HEK293T (cell line): Measurements from ENCODE around the gene CCER1.

Experiments used
- CTCF ChIA-PET: fragments of 350-600 bp; formaldehyde crosslinking; extraction: SDS; loops from one replicate; lab custom pipeline; 2021; ENCODE audit warnings: antibody characterized with exemption, inconsistent platforms; lab: Yijun Ruan, JAX
- POLR2A ChIA-PET: fragments of 350-600 bp; formaldehyde crosslinking; extraction: SDS; loops from one replicate; lab custom pipeline; 2020; ENCODE audit warnings: antibody characterized with exemption, inconsistent platforms; lab: Yijun Ruan, JAX
- DNase-seq: peaks from one replicate; pipeline ENCODE4 v3.0.0; 2012; ENCODE audit warnings: mixed read lengths; ENCODE audit errors: extremely low spot score
- ARNT ChIP-seq: fragments of 450-650 bp; IDR thresholded peaks from 2 replicates; pipeline ENCODE4 v1.6.1; 2017; ENCODE audit warnings: mild to moderate bottlenecking
- BHLHE40 ChIP-seq: fragments of 450-650 bp; IDR thresholded peaks from 2 replicates; pipeline ENCODE4 v1.6.1; 2016; ENCODE audit warnings: mild to moderate bottlenecking, moderate library complexity, borderline replicate concordance
- CTBP1 ChIP-seq: fragments of 450-650 bp; IDR thresholded peaks from 2 replicates; pipeline ENCODE4 v1.6.1; 2016; ENCODE audit warnings: borderline replicate concordance
- ELF4 ChIP-seq: fragments of 450-650 bp; IDR thresholded peaks from 2 replicates; pipeline ENCODE4 v1.6.1; 2017; ENCODE audit warnings: antibody characterized with exemption
- FOXA1 ChIP-seq: fragments of 450-650 bp; IDR thresholded peaks from 2 replicates; pipeline ENCODE4 v1.6.1; 2016; ENCODE audit warnings: mild to moderate bottlenecking
- FOXK2 ChIP-seq: fragments of 450-650 bp; IDR thresholded peaks from 2 replicates; pipeline ENCODE4 v1.6.1; 2016; ENCODE audit warnings: mild to moderate bottlenecking
- FOXM1 ChIP-seq: fragments of 450-650 bp; IDR thresholded peaks from 2 replicates; pipeline ENCODE4 v1.6.1; 2017; ENCODE audit warnings: mild to moderate bottlenecking, borderline replicate concordance
- HDGF ChIP-seq: fragments of 450-650 bp; IDR thresholded peaks from 2 replicates; pipeline ENCODE4 v1.6.1; 2017; ENCODE audit warnings: antibody characterized with exemption, borderline replicate concordance
- L3MBTL2 ChIP-seq: fragments of 450-650 bp; conservative IDR thresholded peaks from 2 replicates; pipeline ENCODE4 v1.6.1; 2016; ENCODE audit warnings: mild to moderate bottlenecking
- LEF1 ChIP-seq: fragments of 450-650 bp; IDR thresholded peaks from 2 replicates; pipeline ENCODE4 v1.6.1; 2017; ENCODE audit warnings: mild to moderate bottlenecking, borderline replicate concordance
- NFRKB ChIP-seq: fragments of 450-650 bp; IDR thresholded peaks from 2 replicates; pipeline ENCODE4 v1.6.1; 2016; ENCODE audit warnings: mild to moderate bottlenecking, moderate library complexity
- SP1 ChIP-seq: fragments of 450-650 bp; IDR thresholded peaks from 2 replicates; pipeline ENCODE4 v1.6.1; 2017
- SUZ12 ChIP-seq: fragments of 450-650 bp; IDR thresholded peaks from 2 replicates; pipeline ENCODE4 v1.6.1; 2016; ENCODE audit warnings: mild to moderate bottlenecking
- TARDBP ChIP-seq: fragments of 450-650 bp; IDR thresholded peaks from 2 replicates; pipeline ENCODE4 v1.6.1; 2016
- ZNF384 ChIP-seq: fragments of 450-650 bp; IDR thresholded peaks from 2 replicates; pipeline ENCODE4 v1.6.1; 2016
- TF ChIP-seq, protein P1 (sequence below): fragments of 450-650 bp; IDR thresholded peaks from 2 replicates; pipeline ENCODE4 v1.6.1; 2016

The CCER1 gene

DNA sequence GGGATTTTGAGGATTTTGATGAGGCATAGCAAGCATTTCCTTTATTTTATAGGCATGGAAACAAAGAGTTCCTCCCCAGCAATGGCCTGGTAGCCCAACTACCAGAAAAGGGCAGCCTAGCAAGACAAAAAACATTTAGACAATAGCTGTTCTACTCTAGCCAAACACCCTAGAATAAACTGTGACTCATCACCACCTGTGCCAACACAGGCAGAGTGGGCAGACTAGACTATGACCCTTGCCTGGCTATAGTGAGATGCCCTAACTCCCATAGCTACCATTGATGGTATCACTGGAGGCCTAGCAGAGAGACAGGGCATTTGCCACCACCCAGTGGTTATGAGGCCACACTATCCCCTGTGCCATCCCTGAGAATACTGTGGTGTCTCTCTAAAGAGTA lies 15.5 kb upstream of the CCER1 start:
- TF ChIP-seq FOXA1 (no peak), FOXK2 (no peak), FOXM1 (no peak)
- CTCF ChIA-PET: no interaction called here
- POLR2A ChIA-PET: no interaction called here
- DNase-seq: no peak

GRCh38 chr12:90969851-90970250 lies 14.9 kb upstream of the CCER1 start:
- DNase-seq: no peak
- TF ChIP-seq HDGF (no peak), ELF4 (no peak), FOXM1 (no peak), FOXA1 (no peak), SUZ12 (no peak), FOXK2 (no peak), TARDBP (no peak), BHLHE40 (no peak), CTBP1 (no peak), ARNT (no peak), L3MBTL2 (no peak), NFRKB (no peak)
- ChIA-PET POLR2A (no interaction called here), CTCF (interaction anchor here (1.7 kb wide), 1 partner anchor 11 kb away, joined by 4 read pairs; no protein-coding TSS in a partner anchor)

- ChIA-PET CTCF (interaction anchor here (1.7 kb wide), 1 partner anchor 10 kb away, joined by 4 read pairs; no protein-coding TSS in a partner anchor), POLR2A (no interaction called here)
- TF ChIP-seq FOXA1: no peak
- no peak for TF ChIP-seq NFRKB
- TF ChIP-seq SP1: no peak
- TF ChIP-seq LEF1: no peak
- TF ChIP-seq ELF4: no peak
- TF ChIP-seq ZNF384: no peak
- TF ChIP-seq FOXM1: no peak
- TF ChIP-seq HDGF: no peak
- TF ChIP-seq, protein P1, sequence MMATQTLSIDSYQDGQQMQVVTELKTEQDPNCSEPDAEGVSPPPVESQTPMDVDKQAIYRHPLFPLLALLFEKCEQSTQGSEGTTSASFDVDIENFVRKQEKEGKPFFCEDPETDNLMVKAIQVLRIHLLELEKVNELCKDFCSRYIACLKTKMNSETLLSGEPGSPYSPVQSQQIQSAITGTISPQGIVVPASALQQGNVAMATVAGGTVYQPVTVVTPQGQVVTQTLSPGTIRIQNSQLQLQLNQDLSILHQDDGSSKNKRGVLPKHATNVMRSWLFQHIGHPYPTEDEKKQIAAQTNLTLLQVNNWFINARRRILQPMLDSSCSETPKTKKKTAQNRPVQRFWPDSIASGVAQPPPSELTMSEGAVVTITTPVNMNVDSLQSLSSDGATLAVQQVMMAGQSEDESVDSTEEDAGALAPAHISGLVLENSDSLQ: no peak
- TF ChIP-seq TARDBP: no peak
- TF ChIP-seq FOXK2: no peak
- TF ChIP-seq SUZ12: no peak
- no peak for TF ChIP-seq BHLHE40
- no peak for TF ChIP-seq CTBP1
- no peak for TF ChIP-seq L3MBTL2
- TF ChIP-seq ARNT: no peak
- no peak for DNase-seq
Measured at GRCh38 chr12:90969346-90969745, 14.4 kb upstream of the CCER1 start.

- TF ChIP-seq TARDBP (no peak), SUZ12 (no peak), FOXM1 (no peak), ARNT (no peak), CTBP1 (no peak), SP1 (no peak), FOXA1 (no peak), ZNF384 (no peak), HDGF (no peak), FOXK2 (no peak), ELF4 (no peak), NFRKB (no peak), BHLHE40 (no peak), LEF1 (no peak), L3MBTL2 (no peak)
- TF ChIP-seq, protein P1: no peak
- DNase-seq: no peak
- CTCF ChIA-PET: no interaction called here
- POLR2A ChIA-PET: no interaction called here
Measured at GRCh38 chr12:90965204-90965603, 10.2 kb upstream of the CCER1 start.

- DNase-seq: no peak
- POLR2A ChIA-PET: no interaction called here
- CTCF ChIA-PET: no interaction called here
- no peak for TF ChIP-seq NFRKB
- no peak for TF ChIP-seq HDGF
- no peak for TF ChIP-seq TARDBP
- TF ChIP-seq SUZ12: no peak
- TF ChIP-seq FOXA1: no peak
- TF ChIP-seq FOXM1: no peak
Measured at GRCh38 chr12:90964616-90965015, 9.6 kb upstream of the CCER1 start.

DNA sequence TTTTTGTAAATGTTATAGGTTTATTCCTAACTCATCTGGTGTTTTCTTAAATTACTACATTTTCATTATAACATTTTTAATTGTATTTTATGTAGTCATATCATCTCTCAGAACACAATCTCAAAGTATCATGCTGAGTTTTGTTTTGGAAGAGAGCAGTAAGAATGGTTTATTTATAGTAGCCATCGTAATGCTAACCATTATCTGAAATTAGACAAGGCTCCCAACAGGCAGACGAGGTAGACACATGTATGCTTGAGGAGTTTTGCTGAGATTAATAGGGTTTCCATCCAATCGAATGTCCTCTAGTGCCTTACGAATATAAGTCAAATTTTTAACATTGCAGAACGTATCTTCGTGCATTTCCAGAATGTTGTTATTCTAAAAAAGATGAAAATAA lies 9.0 kb upstream of the CCER1 start:
- TF ChIP-seq L3MBTL2 (no peak), ELF4 (no peak)
- DNase-seq: no peak
- ChIA-PET CTCF (no interaction called here), POLR2A (no interaction called here)

- no peak for DNase-seq
- ChIA-PET POLR2A (no interaction called here), CTCF (interaction anchor here (0.5 kb wide), 1 partner anchor 1861 kb away, joined by 4 read pairs; no protein-coding TSS in a partner anchor)
- TF ChIP-seq FOXA1: no peak
Measured at GRCh38 chr12:90961154-90961553, 6.2 kb upstream of the CCER1 start.
